ENCODE measurements around the gene ARHGEF6.

Gene ARHGEF6

GRCh38 chrX:136620780-136621179 is 160.0 kb downstream of the ARHGEF6 start:
- in situ Hi-C loops (cut with HindIII; ENCODE audit: low pct_ligation_motif_present, low sequenced_read_pairs), result no loop called here
- H3K4me3 ChIP-seq (ENCODE audit: low read depth, low read length), result no peak overlapping the region
- no peaks in the 10 kb centered on the region for H3K36me3 ChIP-seq (replicated peaks)
- no peaks in the 10 kb centered on the region for H3K27me3 ChIP-seq (replicated peaks)
- DNase-seq, result no peak
- no peak overlapping the region for H3K27ac ChIP-seq
- no peak for TF ChIP-seq CTCF (IDR thresholded peaks at IDR 0.05; ENCODE audit: low read depth, low read length, missing control alignments)

GRCh38 chrX:136619899-136620505 is 160.7 kb downstream of the ARHGEF6 start:
- no peak for DNase-seq
- no peak overlapping the region for H3K4me3 ChIP-seq (ENCODE audit: low read depth, low read length)
- in situ Hi-C loops (cut with HindIII; ENCODE audit: low pct_ligation_motif_present, low sequenced_read_pairs), result no loop called here
- TF ChIP-seq CTCF (IDR thresholded peaks at IDR 0.05; ENCODE audit: low read depth, low read length, missing control alignments), result no peak
- no peaks in the 10 kb centered on the region for H3K27me3 ChIP-seq (replicated peaks)
- no peaks in the 10 kb centered on the region for H3K36me3 ChIP-seq (replicated peaks)
- H3K27ac ChIP-seq, result no peak overlapping the region

GRCh38 chrX:136616987-136617685 is 163.6 kb downstream of the ARHGEF6 start:
- no peak for DNase-seq
- no peaks in the 10 kb centered on the region for H3K27me3 ChIP-seq (replicated peaks)
- in situ Hi-C loops (cut with HindIII; ENCODE audit: low pct_ligation_motif_present, low sequenced_read_pairs), result no loop called here
- H3K36me3 ChIP-seq (replicated peaks), result no peaks in the 10 kb centered on the region
- no peak overlapping the region for H3K4me3 ChIP-seq (ENCODE audit: low read depth, low read length)
- no peak overlapping the region for H3K27ac ChIP-seq
- no peak for TF ChIP-seq CTCF (IDR thresholded peaks at IDR 0.05; ENCODE audit: low read depth, low read length, missing control alignments)
